Fibroblast of pulmonary artery (primary cell): ENCODE results near the gene TGIF1.
A peak's percentile ranks its signal among the peaks of the same experiment; 100 is the strongest.

ENCODE experiments used
- DNase-seq: peaks from one replicate; pipeline ENCODE4 v3.0.0-alpha.2; 2010; ENCODE audit warnings: low read depth
- H3K4me3 ChIP-seq: replicated peaks from 2 replicates; pipeline ENCODE4 v1.5.1; 2011; ENCODE audit warnings: low read depth, mild to moderate bottlenecking, control low read depth, low read length, moderate library complexity
- TF ChIP-seq, protein P1 (sequence below): IDR thresholded peaks from 2 replicates; pipeline ENCODE4 v1.5.1; 2011; ENCODE audit warnings: mild to moderate bottlenecking, control low read depth, low read length, inconsistent platforms; ENCODE audit errors: missing control alignments

The TGIF1 gene

GRCh38 chr18:3450012-3450798 is at the start of gene TGIF1:
TSS of gene TGIF1 (plus strand) at chr18:3450172. CDS start at chr18:3450490, 318 bp downstream.
- peak; percentile 92 for DNase-seq
- TF ChIP-seq, protein P1, sequence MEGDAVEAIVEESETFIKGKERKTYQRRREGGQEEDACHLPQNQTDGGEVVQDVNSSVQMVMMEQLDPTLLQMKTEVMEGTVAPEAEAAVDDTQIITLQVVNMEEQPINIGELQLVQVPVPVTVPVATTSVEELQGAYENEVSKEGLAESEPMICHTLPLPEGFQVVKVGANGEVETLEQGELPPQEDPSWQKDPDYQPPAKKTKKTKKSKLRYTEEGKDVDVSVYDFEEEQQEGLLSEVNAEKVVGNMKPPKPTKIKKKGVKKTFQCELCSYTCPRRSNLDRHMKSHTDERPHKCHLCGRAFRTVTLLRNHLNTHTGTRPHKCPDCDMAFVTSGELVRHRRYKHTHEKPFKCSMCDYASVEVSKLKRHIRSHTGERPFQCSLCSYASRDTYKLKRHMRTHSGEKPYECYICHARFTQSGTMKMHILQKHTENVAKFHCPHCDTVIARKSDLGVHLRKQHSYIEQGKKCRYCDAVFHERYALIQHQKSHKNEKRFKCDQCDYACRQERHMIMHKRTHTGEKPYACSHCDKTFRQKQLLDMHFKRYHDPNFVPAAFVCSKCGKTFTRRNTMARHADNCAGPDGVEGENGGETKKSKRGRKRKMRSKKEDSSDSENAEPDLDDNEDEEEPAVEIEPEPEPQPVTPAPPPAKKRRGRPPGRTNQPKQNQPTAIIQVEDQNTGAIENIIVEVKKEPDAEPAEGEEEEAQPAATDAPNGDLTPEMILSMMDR, result no peak
- H3K4me3 ChIP-seq, result peak within 1 kb of the TSS; percentile 83

DNA sequence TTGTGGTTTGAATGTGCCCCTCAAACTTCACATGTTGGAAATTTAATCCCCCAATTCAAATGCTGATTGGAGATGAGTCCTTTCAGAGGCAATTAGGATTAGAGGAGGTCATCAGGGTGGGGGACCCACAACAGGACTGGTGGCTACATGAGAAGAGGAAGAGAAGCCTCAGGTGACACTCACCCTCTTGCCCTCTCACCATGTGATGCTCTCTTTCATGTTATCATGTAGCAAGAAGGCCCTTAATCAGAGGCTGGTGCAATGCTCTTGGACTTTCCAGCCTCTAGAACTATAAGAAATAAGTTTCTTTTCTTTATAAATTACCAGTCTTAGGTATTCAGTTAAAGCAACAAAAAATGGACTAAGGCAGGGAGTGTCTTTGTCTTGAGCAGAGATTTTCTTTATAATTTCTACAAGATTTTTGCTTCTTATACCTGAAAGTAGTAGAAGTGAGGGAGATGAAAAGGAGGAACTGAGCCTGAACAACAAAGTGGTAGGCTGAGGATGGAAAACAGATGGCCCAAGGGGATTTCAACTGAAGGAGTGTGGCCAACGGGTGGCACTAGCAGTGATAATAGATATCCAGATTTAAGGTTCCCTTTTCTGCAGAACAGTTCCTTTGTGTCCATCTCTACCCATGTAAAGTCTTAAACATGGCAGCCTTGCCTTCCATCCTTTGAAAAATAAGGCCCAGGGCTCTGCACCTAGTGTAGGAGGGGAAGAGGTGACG is 49.2 kb upstream of the TGIF1 start:
- no peak overlapping the region for H3K4me3 ChIP-seq
- TF ChIP-seq, protein P1, result no peak
- no peak for DNase-seq

- no peak overlapping the region for H3K4me3 ChIP-seq
- no peak for DNase-seq
- TF ChIP-seq, protein P1, result no peak
Observed at GRCh38 chr18:3401669-3402620, 48.0 kb upstream of the TGIF1 start.

DNA sequence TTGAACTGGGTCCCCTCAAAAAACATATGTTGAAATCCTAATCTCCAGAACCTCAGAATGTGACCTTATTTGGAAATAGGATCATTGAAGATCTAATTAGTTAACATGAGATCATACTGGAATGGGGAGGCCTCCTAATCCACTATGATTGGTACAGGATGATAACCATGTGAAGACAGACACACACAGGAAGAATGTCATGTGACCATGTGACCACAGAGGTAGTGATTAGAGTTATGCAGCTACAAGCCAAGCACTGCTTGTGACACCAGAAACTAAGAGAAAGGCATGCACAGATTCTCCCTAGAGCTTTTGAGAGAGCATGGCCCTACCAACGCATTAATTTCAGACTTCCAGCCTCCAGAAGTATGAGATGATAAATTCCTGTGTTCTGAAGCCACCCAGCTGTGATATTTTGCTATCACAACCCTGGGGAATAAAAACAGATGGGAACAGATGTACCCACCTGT is 47.0 kb upstream of the TGIF1 start:
- TF ChIP-seq, protein P1, result no peak
- DNase-seq, result peak; percentile 66
- H3K4me3 ChIP-seq, result no peak overlapping the region

GRCh38 chr18:3405713-3406112 is 44.3 kb upstream of the TGIF1 start:
- TF ChIP-seq, protein P1, result no peak
- no peak for DNase-seq

GRCh38 chr18:3408107-3408506 is 41.9 kb upstream of the TGIF1 start:
- no peak for DNase-seq
- TF ChIP-seq, protein P1, result no peak

More at GRCh38 chr18:3405713-3406112, 44.3 kb upstream of the TGIF1 start:
- H3K4me3 ChIP-seq, result no peak overlapping the region

More at GRCh38 chr18:3408107-3408506, 41.9 kb upstream of the TGIF1 start:
- H3K4me3 ChIP-seq, result no peak overlapping the region
